ENCODE results near the gene DLEC1. TPM values are rescaled to one million over a fixed set of nuclear protein-coding genes. Genes with fewer than 3 reads are reported as not detected.
A peak's percentile ranks its signal among the peaks of the same experiment; 100 is the strongest.

Gene DLEC1
- polyA plus RNA-seq, 2 of the 4 experiments (the other 2 are of a cell fraction) = 0.10 TPM; not detected in 1

- peaks cover 29% of the 10 kb centered on the region for H3K4me1 ChIP-seq
- WGBS (ENCODE audit: missing lambda C conversion rate) = 12% methylated on average over 32 of the region's 65 CpGs
- H3K4me2 ChIP-seq = peak within 1 kb of the TSS; percentile 95
- no peaks in the 10 kb centered on the region for H3K9me3 ChIP-seq
- peak; percentile 44 to 65 for ATAC-seq
- TF ChIP-seq CBX8 (IDR thresholded peaks at IDR 0.05) (no peak), SMC3 (IDR thresholded peaks at IDR 0.05) (0 out of 3 replicates have a peak, but pooled peaks have one; percentile 7), POLR2A (IDR thresholded peaks at IDR 0.05; ENCODE audit: low read length) (peak; percentile 70), HDAC2 (IDR thresholded peaks at IDR 0.05) (no peak), PHF8 (IDR thresholded peaks at IDR 0.05; ENCODE audit: borderline replicate concordance, low read depth) (peak; percentile 69), JUN (IDR thresholded peaks at IDR 0.05) (peak in 1 of 2 experiments; percentile 53; a peak in 1 of 5 replicates), FOSL2 (IDR thresholded peaks at IDR 0.05) (no peak), FOSL2 (CRISPR knock-in tag; IDR thresholded peaks at IDR 0.05) (no peak), USF2 (IDR thresholded peaks at IDR 0.05) (no peak), FOXS1 (CRISPR knock-in tag; IDR thresholded peaks at IDR 0.05) (no peak), BCL3 (IDR thresholded peaks at IDR 0.05) (no peak), ZNF302 (CRISPR knock-in tag; IDR thresholded peaks at IDR 0.05) (no peak)
- TF ChIP-seq, protein P1, sequence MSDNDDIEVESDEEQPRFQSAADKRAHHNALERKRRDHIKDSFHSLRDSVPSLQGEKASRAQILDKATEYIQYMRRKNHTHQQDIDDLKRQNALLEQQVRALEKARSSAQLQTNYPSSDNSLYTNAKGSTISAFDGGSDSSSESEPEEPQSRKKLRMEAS (IDR thresholded peaks at IDR 0.05) = peak; percentile 41; the same call in 1 of the 2 replicates
- TF ChIP-seq, protein P2, sequence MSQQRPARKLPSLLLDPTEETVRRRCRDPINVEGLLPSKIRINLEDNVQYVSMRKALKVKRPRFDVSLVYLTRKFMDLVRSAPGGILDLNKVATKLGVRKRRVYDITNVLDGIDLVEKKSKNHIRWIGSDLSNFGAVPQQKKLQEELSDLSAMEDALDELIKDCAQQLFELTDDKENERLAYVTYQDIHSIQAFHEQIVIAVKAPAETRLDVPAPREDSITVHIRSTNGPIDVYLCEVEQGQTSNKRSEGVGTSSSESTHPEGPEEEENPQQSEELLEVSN (IDR thresholded peaks at IDR 0.05; ENCODE audit: borderline replicate concordance, low read depth) = peak; percentile 30; the same call in 1 of the 2 replicates
- H3K4me3 ChIP-seq = peak within 1 kb of the TSS; percentile 71
- ChIA-PET CTCF (interaction anchor here (0.6 to 3.0 kb wide), 4 partner anchors 15 to 675 kb away, joined by 3 to 19 read pairs (median 4); partner anchors contain the start of gene OXSR1), POLR2A (interaction anchor here (2.1 to 4.0 kb wide), 2 partner anchors 20 to 26 kb away, joined by 9 to 75 read pairs; partner anchors contain the start of gene OXSR1)
- FAIRE-seq = no peak
- peak within 1 kb of the TSS; percentile 88 to 92 for H3K27ac ChIP-seq
- DNase-seq (ENCODE audit: low read depth in 1 of 2, low spot score in 1 of 2) = peak; percentile 55 to 63
These were observed 99.6 kb downstream of the DLEC1 start, which contains the start of gene MYD88 for GRCh38 chr3:38138349-38139190. Gene MYD88 (plus strand): TSS chr3:38138661. CDS start chr3:38138701, 40 bp downstream.

GRCh38 chr3:38139191-38139590 lies 100.2 kb downstream of the DLEC1 start:
- no peak for ATAC-seq
- FAIRE-seq = no peak
- Histone ChIP-seq H3K4me1 (peaks cover 23% of the 10 kb centered on the region), H3K4me2 (peak overlapping the region; percentile 95), H3K27ac (peak overlapping the region; percentile 88 to 92), H3K4me3 (peak overlapping the region; percentile 71), H3K9me3 (no peaks in the 10 kb centered on the region)
- TF ChIP-seq FOSB (CRISPR knock-in tag; IDR thresholded peaks at IDR 0.05) (no peak), EHMT2 (IDR thresholded peaks at IDR 0.05; ENCODE audit: low read depth) (no peak), RCOR1 (IDR thresholded peaks at IDR 0.05; ENCODE audit: low read depth, low read length) (no peak), RAD21 (conservative IDR thresholded peaks at IDR 0.05 in 1 of 2, IDR thresholded peaks at IDR 0.05 in 1 of 2) (no peak), HEYL (CRISPR knock-in tag; IDR thresholded peaks at IDR 0.05) (no peak), EP300 (IDR thresholded peaks at IDR 0.05) (no peak), SMC3 (IDR thresholded peaks at IDR 0.05) (no peak), ELK1 (IDR thresholded peaks at IDR 0.05; ENCODE audit: low read depth, low read length) (no peak)
- TF ChIP-seq, protein P3, sequence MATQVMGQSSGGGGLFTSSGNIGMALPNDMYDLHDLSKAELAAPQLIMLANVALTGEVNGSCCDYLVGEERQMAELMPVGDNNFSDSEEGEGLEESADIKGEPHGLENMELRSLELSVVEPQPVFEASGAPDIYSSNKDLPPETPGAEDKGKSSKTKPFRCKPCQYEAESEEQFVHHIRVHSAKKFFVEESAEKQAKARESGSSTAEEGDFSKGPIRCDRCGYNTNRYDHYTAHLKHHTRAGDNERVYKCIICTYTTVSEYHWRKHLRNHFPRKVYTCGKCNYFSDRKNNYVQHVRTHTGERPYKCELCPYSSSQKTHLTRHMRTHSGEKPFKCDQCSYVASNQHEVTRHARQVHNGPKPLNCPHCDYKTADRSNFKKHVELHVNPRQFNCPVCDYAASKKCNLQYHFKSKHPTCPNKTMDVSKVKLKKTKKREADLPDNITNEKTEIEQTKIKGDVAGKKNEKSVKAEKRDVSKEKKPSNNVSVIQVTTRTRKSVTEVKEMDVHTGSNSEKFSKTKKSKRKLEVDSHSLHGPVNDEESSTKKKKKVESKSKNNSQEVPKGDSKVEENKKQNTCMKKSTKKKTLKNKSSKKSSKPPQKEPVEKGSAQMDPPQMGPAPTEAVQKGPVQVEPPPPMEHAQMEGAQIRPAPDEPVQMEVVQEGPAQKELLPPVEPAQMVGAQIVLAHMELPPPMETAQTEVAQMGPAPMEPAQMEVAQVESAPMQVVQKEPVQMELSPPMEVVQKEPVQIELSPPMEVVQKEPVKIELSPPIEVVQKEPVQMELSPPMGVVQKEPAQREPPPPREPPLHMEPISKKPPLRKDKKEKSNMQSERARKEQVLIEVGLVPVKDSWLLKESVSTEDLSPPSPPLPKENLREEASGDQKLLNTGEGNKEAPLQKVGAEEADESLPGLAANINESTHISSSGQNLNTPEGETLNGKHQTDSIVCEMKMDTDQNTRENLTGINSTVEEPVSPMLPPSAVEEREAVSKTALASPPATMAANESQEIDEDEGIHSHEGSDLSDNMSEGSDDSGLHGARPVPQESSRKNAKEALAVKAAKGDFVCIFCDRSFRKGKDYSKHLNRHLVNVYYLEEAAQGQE (IDR thresholded peaks at IDR 0.05) = no peak
- TF ChIP-seq, protein P4, sequence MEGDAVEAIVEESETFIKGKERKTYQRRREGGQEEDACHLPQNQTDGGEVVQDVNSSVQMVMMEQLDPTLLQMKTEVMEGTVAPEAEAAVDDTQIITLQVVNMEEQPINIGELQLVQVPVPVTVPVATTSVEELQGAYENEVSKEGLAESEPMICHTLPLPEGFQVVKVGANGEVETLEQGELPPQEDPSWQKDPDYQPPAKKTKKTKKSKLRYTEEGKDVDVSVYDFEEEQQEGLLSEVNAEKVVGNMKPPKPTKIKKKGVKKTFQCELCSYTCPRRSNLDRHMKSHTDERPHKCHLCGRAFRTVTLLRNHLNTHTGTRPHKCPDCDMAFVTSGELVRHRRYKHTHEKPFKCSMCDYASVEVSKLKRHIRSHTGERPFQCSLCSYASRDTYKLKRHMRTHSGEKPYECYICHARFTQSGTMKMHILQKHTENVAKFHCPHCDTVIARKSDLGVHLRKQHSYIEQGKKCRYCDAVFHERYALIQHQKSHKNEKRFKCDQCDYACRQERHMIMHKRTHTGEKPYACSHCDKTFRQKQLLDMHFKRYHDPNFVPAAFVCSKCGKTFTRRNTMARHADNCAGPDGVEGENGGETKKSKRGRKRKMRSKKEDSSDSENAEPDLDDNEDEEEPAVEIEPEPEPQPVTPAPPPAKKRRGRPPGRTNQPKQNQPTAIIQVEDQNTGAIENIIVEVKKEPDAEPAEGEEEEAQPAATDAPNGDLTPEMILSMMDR (IDR thresholded peaks at IDR 0.05) = no peak
- WGBS (ENCODE audit: missing lambda C conversion rate) = 50% methylated on average over 8 of the region's 8 CpGs
- POLR2A ChIA-PET = interaction anchor here (4.0 kb wide), 1 partner anchor 25 kb away, joined by 75 read pairs; the partner anchor contains the start of gene OXSR1
- no peak for DNase-seq (ENCODE audit: low read depth in 1 of 2, low spot score in 1 of 2)
- CTCF ChIA-PET = interaction anchor here (0.6 to 0.7 kb wide), 2 partner anchors 14 to 675 kb away, joined by 3 read pairs; no protein-coding TSS in a partner anchor

Measured in A549 (cell line).